Glomerular visceral epithelial cell (primary cell): ENCODE results near the gene CHSY3.

Experiments used
- DNase-seq: peaks from one replicate; pipeline ENCODE4 v3.0.0-alpha.2; 2016; ENCODE audit errors: extremely low spot score

The CHSY3 gene

GRCh38 chr5:129904102-129904666 is at the start of gene CHSY3:
CHSY3 (plus strand) TSS chr5:129904465.
- DNase-seq = peak; percentile 92

- DNase-seq = no peak
Measured at GRCh38 chr5:129856325-129856724, 47.9 kb upstream of the CHSY3 start.

GRCh38 chr5:129857116-129857515 is 47.1 kb upstream of the CHSY3 start:
- no peak for DNase-seq

GRCh38 chr5:129858131-129858675 is 46.1 kb upstream of the CHSY3 start:
- DNase-seq = no peak

- no peak for DNase-seq
Measured at GRCh38 chr5:129884322-129884721, 19.9 kb upstream of the CHSY3 start.

- DNase-seq = peak; percentile 13
Measured at GRCh38 chr5:129899454-129899853, 4.8 kb upstream of the CHSY3 start.

- no peak for DNase-seq
Measured at GRCh38 chr5:129902816-129903215, 1.4 kb upstream of the CHSY3 start.

- no peak for DNase-seq
Measured at GRCh38 chr5:129903466-129904101, 681 bp upstream of the CHSY3 start.

GRCh38 chr5:129904667-129905472 is 605 bp downstream of the CHSY3 start:
- peak; percentile 20 for DNase-seq

GRCh38 chr5:129905473-129906176 is 1.4 kb downstream of the CHSY3 start:
- peak; percentile 9 for DNase-seq

GRCh38 chr5:129906177-129906887 is 2.1 kb downstream of the CHSY3 start:
- DNase-seq = peak; percentile 9

GRCh38 chr5:129909225-129909624 is 5.0 kb downstream of the CHSY3 start:
- DNase-seq = no peak

- DNase-seq = no peak
Measured at GRCh38 chr5:129912601-129913255, 8.5 kb downstream of the CHSY3 start.

GRCh38 chr5:129915415-129915814 is 11.2 kb downstream of the CHSY3 start:
- no peak for DNase-seq

- no peak for DNase-seq
Measured at GRCh38 chr5:129917224-129917623, 13.0 kb downstream of the CHSY3 start.

- no peak for DNase-seq
Measured at GRCh38 chr5:129921204-129921603, 16.9 kb downstream of the CHSY3 start.

GRCh38 chr5:129930221-129930620 is 26.0 kb downstream of the CHSY3 start:
- no peak for DNase-seq

- DNase-seq = no peak
Measured at GRCh38 chr5:129935626-129936025, 31.4 kb downstream of the CHSY3 start.

GRCh38 chr5:129938077-129938476 is 33.8 kb downstream of the CHSY3 start:
- DNase-seq = no peak

- no peak for DNase-seq
Measured at GRCh38 chr5:129943936-129944335, 39.7 kb downstream of the CHSY3 start.

- no peak for DNase-seq
Measured at GRCh38 chr5:129945028-129945427, 40.8 kb downstream of the CHSY3 start.
